Endothelial cell of umbilical vein (primary cell): ENCODE data around the gene TTLL11. TPM values are rescaled to one million over a fixed set of nuclear protein-coding genes. Genes with fewer than 3 reads are reported as not detected.

Source experiments
- BruUV-seq: library from RNA; stranded (reverse); fragments of 400-500 nt; replicated peaks from 2 replicates; lab custom pipeline; 2021; lab: Mats Ljungman, UMichigan
- CTCF ChIA-PET: fragments of 300-600, 350-600 bp; sonication (Branson Sonifier 250); formaldehyde crosslinking; loops from one replicate; lab custom pipeline; 2021; ENCODE audit warnings: antibody characterized with exemption, inconsistent platforms; lab: Charles Lee
- POLR2A ChIA-PET: fragments of 300-600, 350-600 bp; sonication (Branson Sonifier 250); formaldehyde crosslinking; loops from one replicate; lab custom pipeline; 2021; ENCODE audit warnings: antibody characterized with exemption, inconsistent platforms; lab: Charles Lee
- DNase-seq: peaks from one replicate; pipeline ENCODE4 v3.0.0-alpha.2; 2011; ENCODE audit warnings: low read depth, low spot score
- FAIRE-seq: peaks from 2 replicates; lab custom pipeline; 2011; peaks lifted over from hg19 to GRCh38; lab: Jason Lieb, UNC
- H2AFZ ChIP-seq: 2 replicates; pipeline ENCODE4 v1.6.0; 2012; ENCODE audit warnings: low read depth, low read length, control low read depth, inconsistent platforms
- H3K27ac ChIP-seq: 2 replicates; pipeline ENCODE4 v1.5.1; 2011; ENCODE audit warnings: low read depth, mild to moderate bottlenecking, control low read depth, low read length, moderate library complexity; ENCODE audit not compliant: insufficient read depth
- H3K27me3 ChIP-seq, 2 experiments: 2 replicates each; pipeline versions ENCODE4 v1.6.0 to v1.6.1; 2011; ENCODE audit warnings: low read length in 2 of 2, mixed read lengths in 1 of 2; ENCODE audit not compliant: control insufficient read depth in 2 of 2, insufficient read depth in 2 of 2
- H3K36me3 ChIP-seq, 2 experiments: 2 replicates in 1 of 2; 3 replicates in 1 of 2; pipeline ENCODE4 v1.5.1; 2011; ENCODE audit warnings: low read length in 2 of 2, mild to moderate bottlenecking in 1 of 2, moderate library complexity in 1 of 2; ENCODE audit not compliant: control insufficient read depth in 2 of 2, insufficient read depth in 2 of 2; ENCODE audit errors: extremely low read depth in 1 of 2
- H3K4me1 ChIP-seq: 3 replicates; pipeline ENCODE4 v1.5.1; 2011; ENCODE audit warnings: mild to moderate bottlenecking, low read length; ENCODE audit not compliant: control insufficient read depth, insufficient read depth; ENCODE audit errors: extremely low read depth
- H3K4me2 ChIP-seq: 2 replicates; pipeline ENCODE4 v1.6.1; 2011; ENCODE audit warnings: low read length, control low read depth, mixed read lengths; ENCODE audit not compliant: insufficient read depth
- H3K4me3 ChIP-seq, 3 experiments: fragments of 200-600 bp in 1 of 3; sonication (generic), shearing (Covaris generic) in 1 of 3; replicated peaks in 1 of 3; 2 replicates each; pipeline ENCODE4 v1.5.1; 2011 to 2016; ENCODE audit warnings: control low read depth in 3 of 3, low read length in 3 of 3, mild to moderate bottlenecking in 2 of 3, inconsistent platforms in 1 of 3, low read depth in 1 of 3, moderate library complexity in 1 of 3; ENCODE audit not compliant: insufficient read depth in 1 of 3
- H3K79me2 ChIP-seq: 2 replicates; pipeline ENCODE4 v1.6.0; 2012; ENCODE audit warnings: low read length, inconsistent platforms; ENCODE audit not compliant: control insufficient read depth, insufficient read depth
- H3K9ac ChIP-seq: replicated peaks from 2 replicates; pipeline ENCODE3; 2011; ENCODE audit warnings: low read length, control low read depth; ENCODE audit not compliant: insufficient read depth; ENCODE audit errors: extremely low read depth
- H3K9me1 ChIP-seq: replicated peaks from 3 replicates; pipeline ENCODE4 v1.6.0; 2011; ENCODE audit warnings: mild to moderate bottlenecking, low read length; ENCODE audit not compliant: control insufficient read depth, insufficient read depth; ENCODE audit errors: extremely low read depth
- H3K9me3 ChIP-seq: replicated peaks from 2 replicates; pipeline ENCODE4 v1.5.1; 2012; ENCODE audit warnings: low read length, inconsistent platforms; ENCODE audit not compliant: control insufficient read depth, insufficient read depth
- H4K20me1 ChIP-seq: replicated peaks from 2 replicates; pipeline ENCODE3; 2011; ENCODE audit warnings: mild to moderate bottlenecking, low read length; ENCODE audit not compliant: control insufficient read depth, insufficient read depth; ENCODE audit errors: extremely low read depth
- CTCF ChIP-seq, 2 donors: IDR thresholded peaks; 1 replicate in 1 of 2; 2 replicates in 1 of 2; pipeline ENCODE4 v1.5.1; 2011; ENCODE audit warnings: low read length in 2 of 2, mild to moderate bottlenecking in 2 of 2, moderate library complexity in 2 of 2, control low read depth in 1 of 2, inconsistent platforms in 1 of 2, low read depth in 1 of 2; ENCODE audit not compliant: insufficient read depth in 1 of 2; ENCODE audit errors: extremely low read depth in 1 of 2
- EZH2 ChIP-seq: IDR thresholded peaks from 2 replicates; pipeline ENCODE4 v1.6.1; 2012; ENCODE audit warnings: borderline replicate concordance, low read depth, mild to moderate bottlenecking, moderate library complexity, low read length, inconsistent platforms; ENCODE audit not compliant: severe bottlenecking
- FOS ChIP-seq: IDR thresholded peaks from 2 replicates; pipeline ENCODE4 v1.6.1; 2011; ENCODE audit warnings: mild to moderate bottlenecking, low read length, moderate library complexity, borderline replicate concordance; ENCODE audit not compliant: insufficient read depth
- GATA2 ChIP-seq: IDR thresholded peaks from 2 replicates; pipeline ENCODE4 v1.7.0; 2011; ENCODE audit warnings: low read depth, mild to moderate bottlenecking, moderate library complexity, mixed read lengths, low read length; ENCODE audit not compliant: insufficient read length, insufficient read depth
- JUN ChIP-seq: IDR thresholded peaks from 2 replicates; pipeline ENCODE4 v1.6.1; 2011; ENCODE audit warnings: borderline replicate concordance, low read depth; ENCODE audit not compliant: insufficient read length, insufficient read depth
- MAX ChIP-seq: IDR thresholded peaks from 2 replicates; pipeline ENCODE4 v1.6.1; 2011; ENCODE audit not compliant: insufficient read depth, insufficient read length
- MYC ChIP-seq: IDR thresholded peaks from one replicate; pipeline ENCODE4 v1.6.1; 2011; ENCODE audit warnings: mild to moderate bottlenecking, low read depth, low read length
- POLR2A ChIP-seq: IDR thresholded peaks from 2 replicates; pipeline ENCODE4 v1.6.1; 2012; ENCODE audit warnings: low read depth, mild to moderate bottlenecking, control low read depth, low read length
- POLR2AphosphoS5 ChIP-seq: IDR thresholded peaks from 2 replicates; pipeline ENCODE4 v1.6.1; 2012; ENCODE audit warnings: low read depth, mild to moderate bottlenecking, control low read depth, low read length, moderate library complexity; ENCODE audit not compliant: insufficient read depth
- dilution Hi-C: fragments of 300-500 bp; cut with MboI; formaldehyde crosslinking; loops from one replicate; pipeline ENCODE4 v1.15.0; 2019; ENCODE audit warnings: low sequenced_read_pairs; ENCODE audit not compliant: extremely low pct_ligation_motif_present
- intact Hi-C: fragments of 100-400 bp; cut with micrococcal nuclease; formaldehyde crosslinking; loops from one replicate; pipeline ENCODE4 v1.10.0; 2022
- polyA plus RNA-seq, 4 experiments: library from polyadenylated mRNA; depleted of rRNA in 3 of 4; stranded (reverse) in 3 of 4; unstranded in 1 of 4; fragments of >200 nt; gene quantifications; 2 replicates each; pipeline versions ENCODE4 v1.2.1 to v1.2.3, GENCODE V29; 2011 to 2012; ENCODE audit warnings: missing spikeins in 1 of 4
- total RNA-seq: library from RNA; stranded (reverse); gene quantifications from 2 replicates; pipeline ENCODE4 v1.2.3, GENCODE V29; 2021

Gene TTLL11
- total and polyA plus RNA-seq, 2 donors (not counting 3 experiments of a cell fraction or from before 2014, with no cell fraction given), result 4.9 to 5.1 TPM

- Histone ChIP-seq H3K36me3 (no peaks in the 10 kb centered on the region), H2AFZ (no peak overlapping the region), H4K20me1 (no peaks in the 10 kb centered on the region), H3K27me3 (no peaks in the 10 kb centered on the region), H3K4me2 (no peak overlapping the region), H3K79me2 (no peaks in the 10 kb centered on the region), H3K9ac (no peak overlapping the region), H3K4me3 (no peak overlapping the region), H3K27ac (no peak overlapping the region), H3K4me1 (no peaks in the 10 kb centered on the region), H3K9me3 (no peaks in the 10 kb centered on the region), H3K9me1 (no peaks in the 10 kb centered on the region)
- FAIRE-seq (no peak), DNase-seq (no peak)
- dilution Hi-C loops (no loop called here), intact Hi-C loops (no loop called here)
- TF ChIP-seq GATA2 (no peak), EZH2 (no peak), POLR2AphosphoS5 (no peak), FOS (no peak), POLR2A (no peak), CTCF (IDR thresholded peaks at IDR 0.05; ENCODE audit: extremely low read depth in 1 of 2, insufficient read depth in 1 of 2, low read depth in 1 of 2, low read length in 2 of 2) (no peak), JUN (no peak), MAX (no peak), MYC (no peak)
- CTCF ChIA-PET, result no interaction called here
- no TSS peak for BruUV-seq
- POLR2A ChIA-PET, result no interaction called here
These were observed 274.2 kb downstream of the TTLL11 start for GRCh38 chr9:121818841-121819427.
